ENCODE measurements around the gene SAMD7. TPM values are rescaled to one million over a fixed set of nuclear protein-coding genes. Genes with fewer than 3 reads are reported as not detected.

Gene SAMD7
- total RNA-seq, 2 experiments from 2014 or later: not detected

GRCh38 chr3:169939751-169940150 lies 28.4 kb downstream of the SAMD7 start:
- Mint-ChIP-seq H3K36me3 (no peaks in the 10 kb centered on the region), H3K27me3 (peaks cover 13% of the 10 kb centered on the region), H3K4me3 (no peak overlapping the region), H3K27ac (peak overlapping the region; percentile 35), H3K4me1 (peaks cover 19% of the 10 kb centered on the region), H3K9me3 (no peaks in the 10 kb centered on the region)
- DNase-seq: no peak

GRCh38 chr3:169940470-169941181 lies 29.3 kb downstream of the SAMD7 start:
- Mint-ChIP-seq H3K27ac (no peak overlapping the region), H3K9me3 (no peaks in the 10 kb centered on the region), H3K36me3 (no peaks in the 10 kb centered on the region), H3K4me1 (peaks cover 25% of the 10 kb centered on the region), H3K27me3 (peaks cover 9% of the 10 kb centered on the region), H3K4me3 (no peak overlapping the region)
- no peak for DNase-seq

GRCh38 chr3:169945313-169945712 lies 33.9 kb downstream of the SAMD7 start:
- no peaks in the 10 kb centered on the region for H3K36me3 Mint-ChIP-seq
- H3K9me3 Mint-ChIP-seq: no peaks in the 10 kb centered on the region
- peak; percentile 55 for DNase-seq
- peak overlapping the region; percentile 47 for H3K4me3 Mint-ChIP-seq
- H3K27ac Mint-ChIP-seq: peak overlapping the region; percentile 74
- peaks cover 20% of the 10 kb centered on the region for H3K4me1 Mint-ChIP-seq
- peaks cover 3% of the 10 kb centered on the region for H3K27me3 Mint-ChIP-seq

- Mint-ChIP-seq H3K4me3 (no peak overlapping the region), H3K27ac (no peak overlapping the region), H3K4me1 (peaks cover 15% of the 10 kb centered on the region), H3K36me3 (no peaks in the 10 kb centered on the region), H3K9me3 (no peaks in the 10 kb centered on the region), H3K27me3 (peaks cover 3% of the 10 kb centered on the region)
- DNase-seq: no peak
Measured at GRCh38 chr3:169946336-169946735, 35.0 kb downstream of the SAMD7 start.

GRCh38 chr3:169948559-169949448 lies 37.4 kb downstream of the SAMD7 start:
- no peak overlapping the region for H3K27ac Mint-ChIP-seq
- H3K4me3 Mint-ChIP-seq: no peak overlapping the region
- H3K9me3 Mint-ChIP-seq: no peaks in the 10 kb centered on the region
- no peak for DNase-seq
- no peaks in the 10 kb centered on the region for H3K27me3 Mint-ChIP-seq
- H3K36me3 Mint-ChIP-seq: no peaks in the 10 kb centered on the region
- peaks cover 15% of the 10 kb centered on the region for H3K4me1 Mint-ChIP-seq

- Mint-ChIP-seq H3K27me3 (no peaks in the 10 kb centered on the region), H3K4me3 (no peak overlapping the region), H3K9me3 (no peaks in the 10 kb centered on the region), H3K36me3 (no peaks in the 10 kb centered on the region), H3K4me1 (peaks cover 3% of the 10 kb centered on the region), H3K27ac (no peak overlapping the region)
- no peak for DNase-seq
Measured at GRCh38 chr3:169952045-169952444, 40.7 kb downstream of the SAMD7 start.

- Mint-ChIP-seq H3K27ac (no peak overlapping the region), H3K9me3 (no peaks in the 10 kb centered on the region), H3K36me3 (no peaks in the 10 kb centered on the region), H3K4me3 (no peak overlapping the region), H3K27me3 (no peaks in the 10 kb centered on the region), H3K4me1 (peaks cover 3% of the 10 kb centered on the region)
- no peak for DNase-seq
Measured at GRCh38 chr3:169953462-169954141, 42.2 kb downstream of the SAMD7 start.

- peaks cover 3% of the 10 kb centered on the region for H3K4me1 Mint-ChIP-seq
- H3K27ac Mint-ChIP-seq: no peak overlapping the region
- H3K4me3 Mint-ChIP-seq: no peak overlapping the region
- DNase-seq: no peak
- H3K9me3 Mint-ChIP-seq: no peaks in the 10 kb centered on the region
- H3K36me3 Mint-ChIP-seq: no peaks in the 10 kb centered on the region
- H3K27me3 Mint-ChIP-seq: no peaks in the 10 kb centered on the region
Measured at GRCh38 chr3:169954142-169954756, 42.9 kb downstream of the SAMD7 start.

- no peak for DNase-seq
- Mint-ChIP-seq H3K4me1 (peaks cover 3% of the 10 kb centered on the region), H3K36me3 (no peaks in the 10 kb centered on the region), H3K4me3 (no peak overlapping the region), H3K27ac (no peak overlapping the region), H3K27me3 (no peaks in the 10 kb centered on the region), H3K9me3 (no peaks in the 10 kb centered on the region)
Measured at GRCh38 chr3:169955406-169955805, 44.0 kb downstream of the SAMD7 start.

- Mint-ChIP-seq H3K27ac (no peak overlapping the region), H3K4me3 (no peak overlapping the region), H3K4me1 (peaks cover 31% of the 10 kb centered on the region)
Measured at GRCh38 chr3:169964176-169964575, 52.8 kb downstream of the SAMD7 start.

GRCh38 chr3:169965562-169966427 lies 54.4 kb downstream of the SAMD7 start:
- Mint-ChIP-seq H3K27ac (peak overlapping the region; percentile 98), H3K4me1 (peaks cover 46% of the 10 kb centered on the region), H3K9me3 (peaks cover 6% of the 10 kb centered on the region), H3K36me3 (peaks cover 10% of the 10 kb centered on the region), H3K27me3 (no peaks in the 10 kb centered on the region), H3K4me3 (peak overlapping the region; percentile 87)
- DNase-seq: no peak

More at GRCh38 chr3:169964176-169964575, 52.8 kb downstream of the SAMD7 start:
- H3K36me3 Mint-ChIP-seq: peaks cover 10% of the 10 kb centered on the region
- H3K27me3 Mint-ChIP-seq: no peaks in the 10 kb centered on the region
- peaks cover 6% of the 10 kb centered on the region for H3K9me3 Mint-ChIP-seq
- no peak for DNase-seq

GRCh38 chr3:169966428-169966950 lies 55.1 kb downstream of the SAMD7 start, which contains the start of gene SEC62:
SEC62 (plus strand) TSS chr3:169966807; CDS start chr3:169966823, 16 bp downstream.
- DNase-seq: peak; percentile 95
- peaks cover 51% of the 10 kb centered on the region for H3K4me1 Mint-ChIP-seq
- H3K4me3 Mint-ChIP-seq: peak within 1 kb of the TSS; percentile 87
- H3K27me3 Mint-ChIP-seq: no peaks in the 10 kb centered on the region
- peak within 1 kb of the TSS; percentile 98 for H3K27ac Mint-ChIP-seq
- peaks cover 10% of the 10 kb centered on the region for H3K36me3 Mint-ChIP-seq
- peaks cover 6% of the 10 kb centered on the region for H3K9me3 Mint-ChIP-seq

- Mint-ChIP-seq H3K36me3 (peaks cover 12% of the 10 kb centered on the region), H3K4me1 (peaks cover 57% of the 10 kb centered on the region), H3K9me3 (peaks cover 6% of the 10 kb centered on the region), H3K27ac (peak overlapping the region; percentile 98), H3K4me3 (peak overlapping the region; percentile 87), H3K27me3 (no peaks in the 10 kb centered on the region)
- DNase-seq: peak; percentile 22
Measured at GRCh38 chr3:169966951-169967915, 55.9 kb downstream of the SAMD7 start.
